ENCODE data around the gene BLOC1S6.

Gene BLOC1S6, protein sequence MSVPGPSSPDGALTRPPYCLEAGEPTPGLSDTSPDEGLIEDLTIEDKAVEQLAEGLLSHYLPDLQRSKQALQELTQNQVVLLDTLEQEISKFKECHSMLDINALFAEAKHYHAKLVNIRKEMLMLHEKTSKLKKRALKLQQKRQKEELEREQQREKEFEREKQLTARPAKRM

DNA sequence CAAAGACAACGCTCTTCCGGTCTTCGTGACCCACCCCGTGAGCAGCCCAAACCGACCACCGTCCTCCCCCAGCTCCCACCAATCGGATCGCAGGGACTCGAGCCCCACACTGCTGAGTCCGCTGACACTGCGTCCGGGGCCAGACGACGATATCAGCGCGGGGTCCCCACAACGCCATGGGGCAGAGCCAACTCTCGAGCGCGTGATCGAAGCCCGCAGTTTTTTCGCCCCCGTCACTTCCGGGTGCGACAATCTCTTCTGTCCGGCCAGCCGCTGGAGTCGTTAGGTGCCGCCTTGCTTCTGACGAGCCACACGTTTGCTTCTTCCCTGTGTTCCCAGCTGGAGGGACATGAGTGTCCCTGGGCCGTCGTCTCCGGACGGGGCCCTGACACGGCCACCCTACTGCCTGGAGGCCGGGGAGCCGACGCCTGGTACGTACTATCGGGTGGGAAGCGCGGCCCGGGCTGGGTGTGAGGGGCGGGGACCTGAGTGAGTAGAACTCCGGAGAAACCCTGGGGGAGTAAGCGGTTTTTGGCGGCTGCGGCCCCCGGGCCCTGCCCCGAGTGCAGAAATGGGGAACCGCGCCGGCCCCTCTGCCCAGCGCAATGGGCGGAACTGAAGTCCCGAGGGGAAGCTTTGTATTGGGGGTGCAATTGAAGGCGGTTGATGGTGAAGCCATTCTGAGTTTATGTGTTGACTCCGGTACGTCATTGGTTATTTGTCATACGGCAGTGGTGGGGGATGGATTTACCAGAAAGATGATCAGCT, at the start of gene BLOC1S6:
TSS of gene BLOC1S6 (plus strand) at position 285 of the 768 bp plus-strand sequence. CDS start at position 350, 65 bp downstream.
- DNase-seq (ENCODE audit: low read depth in 1 of 2, low spot score in 1 of 2) = peak; percentile 78 to 79

DNA sequence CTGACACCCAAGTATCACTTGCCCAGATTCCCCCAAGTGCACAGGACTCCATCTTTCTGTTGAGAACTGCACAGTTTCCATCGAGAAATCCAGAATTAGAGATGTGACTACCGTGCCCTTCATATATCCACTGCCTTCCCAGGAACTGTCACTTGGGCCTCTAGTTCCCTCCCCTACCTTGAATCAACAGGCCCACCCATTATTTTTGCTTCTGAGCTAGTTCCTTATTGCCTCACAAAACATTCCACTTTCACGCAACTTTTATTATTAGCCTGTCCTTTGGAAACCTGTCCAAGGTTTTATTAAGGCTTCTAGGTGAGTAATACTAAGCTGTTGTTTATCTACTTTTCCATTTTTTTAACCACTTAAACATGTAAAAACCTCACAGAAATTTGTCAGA, 47.5 kb upstream of the BLOC1S6 start:
- DNase-seq (ENCODE audit: low read depth in 1 of 2, low spot score in 1 of 2) = no peak

DNA sequence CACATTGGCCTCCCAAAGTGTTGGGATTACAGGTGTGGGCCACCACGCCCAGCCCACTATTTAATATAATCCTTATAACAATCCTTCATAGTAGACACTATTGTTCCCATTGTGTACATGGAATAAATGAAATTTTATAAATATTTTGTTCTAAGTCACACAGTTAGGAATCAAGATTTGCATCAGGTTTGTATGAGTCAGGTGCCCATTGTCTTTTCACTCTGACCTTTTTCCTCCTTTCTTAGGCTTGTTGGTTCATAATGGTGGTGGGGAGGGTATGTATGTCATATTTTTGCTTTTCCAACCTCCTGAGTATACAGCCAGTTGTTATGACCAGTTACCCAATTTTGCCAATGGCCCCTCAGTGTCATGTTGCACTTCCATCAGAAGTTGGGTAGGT, 46.6 kb upstream of the BLOC1S6 start:
- DNase-seq (ENCODE audit: low read depth in 1 of 2, low spot score in 1 of 2) = no peak

DNA sequence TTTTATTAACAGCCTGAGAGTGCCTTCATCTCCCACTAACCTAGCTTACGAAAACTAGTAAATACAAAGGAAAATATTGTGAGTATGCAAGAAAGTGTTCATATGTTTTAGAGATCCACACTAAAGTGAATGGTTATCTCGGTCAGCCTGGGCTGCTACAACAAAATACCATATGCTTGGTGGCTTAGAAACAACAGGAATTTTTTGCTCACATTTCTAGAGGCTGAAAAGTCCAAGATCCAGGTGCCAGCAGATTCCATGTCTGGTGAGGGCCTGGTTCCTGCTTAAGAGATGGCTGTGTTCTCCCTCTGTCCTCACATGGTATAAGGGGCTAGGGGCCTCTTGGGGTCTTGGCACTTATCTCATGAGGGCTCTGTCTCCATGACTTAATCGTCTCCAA, 44.1 kb upstream of the BLOC1S6 start:
- DNase-seq (ENCODE audit: low read depth in 1 of 2, low spot score in 1 of 2) = no peak

DNA sequence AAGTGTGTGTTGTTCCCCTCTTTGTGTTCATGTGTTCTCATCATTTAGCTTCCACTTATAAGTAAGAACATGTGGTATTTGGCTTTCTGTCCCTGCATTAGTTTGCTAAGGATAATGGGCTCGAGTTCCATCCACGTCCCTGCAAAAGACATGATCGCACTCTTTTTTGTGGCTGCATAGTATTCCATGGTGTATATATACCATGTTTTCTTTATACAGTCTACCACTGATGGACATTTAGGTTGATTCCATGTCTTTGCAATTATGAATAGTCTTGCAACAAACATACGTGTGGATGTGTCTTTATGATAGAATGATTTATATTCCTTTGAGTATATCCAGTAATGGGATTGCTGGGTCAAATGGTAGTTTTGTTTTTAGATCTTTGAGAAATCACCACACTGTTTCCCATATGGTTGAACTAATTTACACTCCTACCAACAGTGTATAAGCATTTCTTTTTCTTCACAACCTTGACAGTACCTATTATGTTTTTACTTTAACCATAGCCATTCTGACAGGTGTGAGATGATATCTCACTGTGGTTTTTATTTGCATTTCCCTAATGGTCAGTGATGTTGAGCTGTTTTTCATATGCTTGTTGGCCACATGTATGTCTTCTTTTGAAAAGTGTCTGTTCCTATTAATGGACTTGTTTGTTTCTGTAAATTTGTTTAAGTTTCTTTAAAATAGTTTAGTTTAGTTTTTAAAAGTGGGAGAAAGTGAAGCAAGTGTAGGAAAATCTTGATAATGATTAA, 42.7 kb upstream of the BLOC1S6 start:
- no peak for DNase-seq (ENCODE audit: low read depth in 1 of 2, low spot score in 1 of 2)

DNA sequence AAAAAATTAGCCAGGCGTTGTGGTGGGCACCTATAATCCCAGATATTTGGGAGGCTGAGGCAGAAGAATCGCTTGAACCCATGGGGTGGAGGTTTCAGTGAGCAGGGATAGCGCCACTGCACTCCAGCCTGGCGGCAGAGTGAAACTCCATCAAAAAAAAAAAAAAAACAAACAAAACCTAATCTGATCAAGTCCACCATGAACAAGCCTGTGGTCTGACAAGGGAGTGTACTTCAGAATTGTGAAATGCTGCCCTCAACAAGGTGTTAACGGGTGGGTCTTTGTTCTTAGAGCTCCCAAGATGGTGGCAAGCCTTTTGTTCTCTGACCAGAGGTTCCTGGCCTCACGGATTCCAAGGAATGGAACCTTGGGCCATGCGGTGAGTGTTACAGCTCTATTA, 40.4 kb upstream of the BLOC1S6 start:
- DNase-seq (ENCODE audit: low read depth in 1 of 2, low spot score in 1 of 2) = no peak

DNA sequence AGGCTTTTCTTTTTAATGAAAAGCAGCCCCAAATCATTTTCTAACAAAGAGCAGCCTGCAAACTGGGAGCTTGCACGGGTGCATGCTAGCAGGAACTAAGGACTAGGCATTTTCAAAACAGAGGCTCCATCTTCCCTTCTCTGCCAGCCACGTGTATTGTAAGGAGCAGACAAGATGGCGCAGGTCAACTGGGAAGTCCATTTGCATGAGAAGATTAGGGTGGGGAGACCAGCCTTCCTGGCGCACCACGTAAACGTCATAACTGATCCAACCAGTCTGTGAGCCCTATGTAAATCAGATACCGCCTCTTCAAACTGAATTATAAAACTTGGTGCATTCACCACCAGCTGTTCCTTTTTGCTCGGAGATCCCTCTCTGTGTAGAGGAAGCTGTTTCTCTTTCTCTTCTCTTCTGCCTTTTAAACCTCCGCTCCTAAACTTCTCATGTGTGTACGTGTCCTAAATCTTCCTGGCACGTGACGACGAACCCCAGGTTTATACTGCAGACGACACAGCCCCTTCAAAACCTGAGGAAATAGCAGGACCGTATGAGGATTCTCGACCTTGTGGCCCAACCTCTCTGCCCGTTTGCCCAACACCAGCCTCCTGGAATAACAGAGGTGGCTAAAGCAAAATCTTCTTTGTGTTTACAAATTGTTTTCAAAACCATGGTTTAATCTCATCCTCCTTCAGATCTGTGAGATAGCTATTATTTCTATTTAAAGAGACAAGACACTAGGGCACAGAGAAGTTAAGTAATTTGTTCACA, 38.2 kb upstream of the BLOC1S6 start:
- DNase-seq (ENCODE audit: low read depth in 1 of 2, low spot score in 1 of 2) = no peak

DNA sequence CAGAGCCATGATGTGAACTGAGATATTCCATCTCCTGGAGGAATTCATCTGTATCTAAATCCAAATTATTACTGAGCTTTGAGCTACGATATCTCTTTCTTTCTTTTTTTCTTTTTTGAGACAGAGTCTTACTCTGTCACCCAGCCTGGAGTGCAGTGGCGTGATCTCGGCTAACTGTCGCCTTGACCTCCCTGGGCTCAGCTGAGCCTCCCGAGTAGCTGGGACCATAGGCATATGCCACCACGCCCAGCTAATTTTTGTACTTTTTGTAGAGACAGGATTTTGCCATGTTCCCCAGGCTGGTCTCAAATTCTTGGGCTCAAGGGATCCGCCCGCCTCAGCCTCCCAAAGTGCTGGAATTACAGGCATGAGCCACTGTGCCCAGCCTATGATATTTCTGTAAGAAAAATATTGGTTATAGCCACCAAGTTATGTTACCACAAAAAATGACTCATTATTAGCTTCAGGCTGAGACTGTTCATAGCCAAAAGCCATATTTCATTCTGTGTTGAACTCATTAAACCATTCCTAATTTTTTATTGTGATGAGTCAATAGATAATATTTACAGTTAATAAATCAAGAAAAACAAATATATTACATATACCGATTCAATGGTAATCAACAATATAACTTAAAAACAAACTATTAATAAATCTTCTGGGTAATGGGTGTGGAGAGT, 37.5 kb upstream of the BLOC1S6 start:
- DNase-seq (ENCODE audit: low read depth in 1 of 2, low spot score in 1 of 2) = no peak

DNA sequence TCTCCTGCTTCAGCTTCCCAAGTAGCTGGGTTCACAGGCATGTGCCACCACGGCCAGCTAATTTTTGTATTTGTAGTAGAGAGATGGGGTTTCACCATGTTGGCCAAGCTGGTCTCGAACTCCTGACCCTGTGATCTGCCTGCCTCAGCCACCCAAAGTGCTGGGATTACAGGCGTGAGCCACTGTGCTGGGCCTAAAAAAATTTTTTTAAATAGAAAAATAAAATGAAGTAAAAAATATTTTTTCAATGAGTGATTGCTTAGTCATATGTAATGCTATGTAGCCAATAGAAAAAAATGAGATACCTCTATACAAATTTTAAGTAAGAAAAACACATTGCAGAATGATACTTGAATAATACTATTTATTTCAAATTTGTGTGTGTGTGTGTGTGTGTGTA, 36.7 kb upstream of the BLOC1S6 start:
- DNase-seq (ENCODE audit: low read depth in 1 of 2, low spot score in 1 of 2) = no peak

DNA sequence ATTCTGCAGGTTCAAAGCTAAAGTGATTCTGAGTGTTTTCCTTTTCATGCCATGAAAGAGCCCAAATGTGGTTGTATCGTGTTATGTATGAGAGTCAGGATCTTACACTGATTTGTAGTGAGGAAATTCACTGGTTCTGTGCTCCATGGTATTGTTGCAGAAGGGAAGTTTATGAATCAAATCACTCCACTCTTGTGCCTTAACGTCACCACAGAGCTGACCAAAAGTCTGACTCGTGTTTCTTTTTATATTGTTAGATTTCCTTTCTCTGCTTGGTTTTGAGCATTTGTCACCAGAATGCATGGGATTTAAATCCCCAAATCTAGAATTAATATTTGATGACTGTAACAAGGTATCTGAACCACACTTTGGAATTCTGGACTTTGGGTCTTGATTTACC, 35.5 kb upstream of the BLOC1S6 start:
- no peak for DNase-seq (ENCODE audit: low read depth in 1 of 2, low spot score in 1 of 2)

DNA sequence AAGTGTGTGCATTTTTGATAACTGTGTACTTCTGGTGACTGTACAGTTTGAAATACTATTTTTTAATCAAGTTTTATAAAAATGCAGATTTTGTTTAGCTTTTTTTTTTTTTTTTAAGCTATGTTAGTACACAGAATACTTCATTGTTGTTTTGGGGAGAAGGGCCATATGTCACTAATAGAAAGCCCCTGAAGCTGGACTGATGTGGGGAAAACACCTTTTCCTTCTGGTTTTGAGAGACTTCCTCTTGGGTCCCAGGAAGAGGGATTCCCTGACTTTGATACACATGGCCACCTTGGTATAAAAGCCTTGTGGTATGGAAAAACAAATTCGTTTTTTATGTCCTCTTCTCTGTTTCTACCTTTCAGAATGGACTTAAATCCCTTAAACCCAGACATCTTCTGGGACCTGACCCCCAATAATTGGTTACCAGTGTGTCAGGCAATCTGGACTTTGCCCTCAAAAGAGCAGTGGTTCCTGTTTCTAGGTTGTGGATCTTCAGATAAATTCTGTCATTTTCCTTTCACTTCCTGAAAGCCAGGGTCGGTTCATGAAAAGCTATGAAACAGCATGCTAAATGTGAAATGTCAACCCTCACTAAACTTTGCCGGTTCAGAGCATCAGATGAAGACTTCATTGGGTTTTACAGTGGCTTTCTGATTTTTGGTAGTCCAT, 31.1 kb upstream of the BLOC1S6 start:
- DNase-seq (ENCODE audit: low read depth in 1 of 2, low spot score in 1 of 2) = no peak

DNA sequence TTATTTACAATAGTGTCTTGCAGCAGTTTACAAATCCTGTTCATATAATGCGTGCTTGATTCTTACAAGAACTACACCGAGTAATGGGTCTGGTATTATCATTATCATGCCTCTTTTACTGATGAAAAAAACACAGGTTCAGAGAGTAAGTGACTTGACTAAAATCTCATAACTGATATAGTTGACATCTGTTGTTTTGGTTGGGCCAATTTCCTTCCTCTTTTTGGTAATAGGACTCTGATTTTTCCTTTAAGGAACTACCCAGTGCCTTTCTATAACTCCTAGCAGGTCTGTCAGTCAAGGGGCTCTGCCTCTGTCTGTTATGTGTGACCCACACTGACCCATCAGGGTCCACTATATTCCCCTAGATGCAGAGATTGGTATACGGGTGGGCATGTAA, 14.6 kb upstream of the BLOC1S6 start:
- no peak for DNase-seq (ENCODE audit: low read depth in 1 of 2, low spot score in 1 of 2)

DNA sequence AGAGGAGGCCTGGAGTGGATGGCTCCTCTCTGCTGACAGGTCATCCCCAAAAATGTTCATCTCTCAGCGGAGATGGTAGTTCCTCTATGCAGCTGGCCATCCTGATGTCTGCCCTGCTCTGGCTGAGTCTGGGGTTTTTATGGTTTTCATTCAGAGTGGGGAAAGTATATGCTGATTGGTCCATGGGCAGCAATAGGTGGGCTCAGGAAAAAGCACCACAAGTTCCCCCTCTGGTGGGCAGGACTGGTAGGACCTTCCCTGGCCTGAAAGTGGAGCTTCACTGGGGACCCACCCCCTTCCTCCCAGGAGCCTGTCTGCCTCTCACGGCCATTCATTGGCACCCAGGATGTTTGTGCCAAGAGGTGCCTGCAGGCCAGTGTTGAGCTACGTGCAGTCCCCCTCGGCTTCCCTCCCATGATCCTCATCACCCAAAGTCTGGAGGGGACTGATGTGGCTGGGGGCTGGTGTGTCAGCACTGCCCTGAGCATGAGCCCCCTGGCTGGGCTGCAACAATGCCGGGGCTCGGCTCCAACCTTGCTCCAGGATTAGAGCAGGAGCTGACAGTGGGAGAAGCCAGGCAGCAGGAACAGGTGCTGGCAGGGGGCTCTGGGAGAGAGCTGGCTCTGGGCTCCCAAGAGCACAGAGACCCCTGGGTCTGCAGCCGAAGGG, 13.1 kb upstream of the BLOC1S6 start:
- no peak for DNase-seq (ENCODE audit: low read depth in 1 of 2, low spot score in 1 of 2)

DNA sequence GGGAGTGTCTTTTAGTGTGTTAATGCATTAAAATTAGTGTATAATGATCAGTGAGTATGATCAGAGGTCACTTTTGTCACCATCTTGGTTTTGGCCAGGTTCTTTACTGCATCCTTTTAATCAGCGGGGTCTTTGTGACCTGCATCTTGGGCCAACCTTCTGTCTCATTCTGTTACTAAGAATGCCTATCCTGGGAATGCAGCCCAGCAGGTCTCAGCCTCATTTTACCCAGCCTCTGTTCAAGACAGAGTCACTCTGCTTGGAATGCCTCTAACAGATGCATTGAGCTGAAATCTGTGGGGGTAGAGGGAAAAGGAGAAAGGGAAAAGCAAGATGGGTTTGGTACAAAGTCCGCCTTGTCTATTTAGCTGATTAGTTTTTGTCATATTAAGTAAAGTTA, 5.3 kb upstream of the BLOC1S6 start:
- DNase-seq (ENCODE audit: low read depth in 1 of 2, low spot score in 1 of 2) = no peak

DNA sequence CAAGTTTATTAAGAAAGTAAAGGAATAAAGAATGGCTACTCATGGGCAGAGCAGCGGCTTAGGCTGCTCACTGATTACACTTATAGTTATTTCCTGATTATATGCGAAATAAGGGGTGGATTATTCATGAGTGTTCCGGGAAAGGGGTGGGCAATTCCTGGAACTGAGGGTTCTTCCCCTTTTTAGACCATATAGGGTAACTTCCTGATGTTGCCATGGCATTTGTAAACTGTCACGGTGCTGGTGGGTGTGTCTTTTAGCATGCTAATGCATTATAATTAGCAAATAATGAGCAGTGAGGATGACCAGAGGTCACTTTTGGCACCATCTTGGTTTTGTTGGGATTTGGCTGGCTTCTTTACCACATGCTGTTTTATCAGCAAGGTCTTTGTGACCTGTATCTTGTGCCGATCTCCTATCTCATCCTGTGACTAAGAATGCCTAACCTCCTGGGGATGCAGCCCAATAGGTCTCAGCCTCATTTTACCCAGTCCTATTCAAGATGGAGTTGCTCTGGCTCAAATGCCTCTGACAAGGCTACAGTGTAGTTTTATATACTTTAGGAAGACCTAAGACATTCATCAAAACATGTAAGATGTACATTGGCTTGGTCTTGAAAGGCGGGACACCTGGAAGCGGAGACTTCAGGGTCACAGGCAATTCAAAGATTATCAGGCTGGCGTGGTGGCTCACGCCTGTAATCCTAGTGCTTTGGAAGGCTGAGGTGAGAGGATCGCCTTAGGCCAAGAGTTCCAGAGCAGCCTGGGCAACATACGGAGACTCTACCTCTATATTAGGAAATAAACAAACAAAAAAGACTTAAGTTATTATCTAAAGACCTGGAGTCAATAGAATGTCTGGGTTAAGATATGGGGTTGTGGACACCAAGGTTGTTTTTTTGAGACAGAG, 3.2 kb upstream of the BLOC1S6 start:
- DNase-seq (ENCODE audit: low read depth in 1 of 2, low spot score in 1 of 2) = no peak

DNA sequence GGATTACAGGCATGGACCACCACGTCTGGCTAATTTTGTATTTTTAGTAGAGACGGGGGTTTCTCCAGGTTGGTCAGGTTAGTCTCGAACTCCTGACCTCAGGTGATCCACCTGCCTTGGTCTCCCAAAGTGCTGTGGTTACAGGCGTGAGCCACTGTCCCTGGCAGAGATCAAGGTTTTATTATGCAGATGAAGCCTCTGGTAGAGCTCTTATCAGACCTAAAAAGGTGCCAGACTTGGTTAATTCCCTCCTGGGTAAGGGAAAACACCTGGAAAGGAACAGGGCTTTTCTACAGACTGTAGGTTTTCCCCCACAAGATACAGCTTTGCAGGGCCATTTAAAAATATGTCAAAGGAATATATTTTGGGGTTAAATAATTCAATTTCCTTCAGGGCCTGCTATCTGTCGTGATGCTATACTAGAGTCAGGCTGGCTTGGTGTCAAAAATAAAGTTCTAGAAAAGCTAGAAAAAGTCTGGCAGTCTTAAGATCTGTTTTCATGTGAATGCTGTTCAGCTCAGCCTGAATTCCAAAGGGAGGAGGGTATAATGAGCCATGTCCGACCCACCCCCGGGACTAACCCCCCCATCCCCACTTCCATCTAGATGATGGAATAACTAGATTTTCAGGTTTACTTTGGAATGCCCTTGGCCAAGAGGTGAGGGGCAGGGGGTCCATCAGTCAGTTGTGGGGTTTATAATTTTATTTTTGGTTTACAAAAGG, 1.9 kb upstream of the BLOC1S6 start:
- no peak for DNase-seq (ENCODE audit: low read depth in 1 of 2, low spot score in 1 of 2)

DNA sequence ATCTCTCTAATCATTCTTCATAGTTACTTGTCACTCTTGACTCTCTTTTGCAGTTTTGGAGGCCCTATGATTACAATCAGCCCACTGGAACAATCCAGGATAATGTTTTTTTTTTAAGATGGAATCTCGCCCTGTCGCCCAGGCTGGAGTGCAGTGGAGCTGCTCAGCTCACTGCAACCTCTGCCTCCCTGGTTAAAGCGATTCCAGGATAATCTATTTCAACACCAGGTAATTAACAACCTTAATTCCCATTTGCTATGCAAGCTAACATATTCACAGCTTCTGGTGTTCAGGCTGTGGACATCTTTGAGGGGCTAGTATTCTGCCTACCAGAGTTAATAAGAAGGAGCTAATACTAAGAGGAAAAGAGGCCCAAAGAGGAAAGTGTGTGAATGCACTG, 1.1 kb upstream of the BLOC1S6 start:
- DNase-seq (ENCODE audit: low read depth in 1 of 2, low spot score in 1 of 2) = no peak

DNA sequence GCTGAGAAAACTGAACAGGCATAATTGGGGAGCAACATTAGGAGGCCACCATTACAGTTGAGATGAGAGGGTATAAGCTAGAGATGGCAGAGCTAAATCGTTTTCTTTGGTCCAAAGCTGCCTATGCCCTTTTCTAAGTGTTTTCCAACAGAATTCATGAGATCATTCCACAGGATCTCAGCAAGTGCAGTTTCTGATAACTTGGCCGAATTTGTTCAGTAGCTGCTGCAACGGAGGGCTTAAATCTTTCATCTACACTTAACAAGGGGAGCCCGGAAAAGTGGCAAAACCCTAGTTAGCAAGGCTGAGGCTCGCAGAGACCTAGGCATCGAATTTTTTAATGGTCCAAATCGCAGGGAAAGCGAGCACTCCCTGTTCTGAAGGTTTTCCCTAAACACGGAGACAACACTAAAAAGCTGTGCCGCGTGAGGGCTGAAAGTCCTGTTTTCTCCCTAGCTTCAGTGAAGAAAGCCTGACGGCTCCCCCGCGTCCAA, 531 bp upstream of the BLOC1S6 start:
- DNase-seq (ENCODE audit: low read depth in 1 of 2, low spot score in 1 of 2) = no peak
